ENCODE data around the gene CFP. TPM values are rescaled to one million over a fixed set of nuclear protein-coding genes. Genes with fewer than 3 reads are reported as not detected.

Gene CFP
- total RNA-seq, 1 experiment from 2014 or later: 2.0 TPM

DNA sequence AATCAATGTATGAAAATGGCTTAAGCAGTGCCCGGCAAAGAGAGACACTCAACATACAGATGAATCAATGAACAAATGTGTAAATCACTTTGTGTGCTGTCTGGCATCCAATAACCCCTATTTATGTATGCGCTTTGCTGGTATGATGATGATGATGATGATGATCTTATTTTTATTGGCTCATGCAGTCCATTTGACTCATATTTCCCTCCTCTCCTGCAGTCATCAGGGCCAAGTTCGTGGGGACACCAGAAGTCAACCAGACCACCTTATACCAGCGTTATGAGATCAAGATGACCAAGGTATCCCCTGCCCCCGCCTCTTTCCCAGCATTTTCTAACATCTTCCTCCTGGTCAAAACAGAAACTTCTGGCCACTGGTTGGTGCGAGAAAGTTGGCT, 45.0 kb downstream of the CFP start:
- H3K4me3 Mint-ChIP-seq: no peak overlapping the region
- ChIA-PET POLR2A (no interaction called here), CTCF (interaction anchor here (1.0 to 1.5 kb wide), 3 partner anchors 11 to 44 kb away, joined by 3 to 4 read pairs (median 4); no protein-coding TSS in a partner anchor)
- peaks cover 26% of the 10 kb centered on the region for H3K4me1 Mint-ChIP-seq
- ATAC-seq: no peak
- DNase-seq (ENCODE audit: low spot score): no peak
- no peaks in the 10 kb centered on the region; the same call in 1 of the 2 replicates for H3K27me3 Mint-ChIP-seq (ENCODE audit: low read depth)
- no peaks in the 10 kb centered on the region for H3K9me3 Mint-ChIP-seq
- H3K27ac Mint-ChIP-seq: no peak overlapping the region
- H3K36me3 Mint-ChIP-seq: no peaks in the 10 kb centered on the region
- TF ChIP-seq SP1 (CRISPR knock-in tag; conservative IDR thresholded peaks at IDR 0.05): no peak
- no peak for TF ChIP-seq FOXP1 (CRISPR knock-in tag; IDR thresholded peaks at IDR 0.05; ENCODE audit: borderline replicate concordance)
- TF ChIP-seq NFATC4 (CRISPR knock-in tag; IDR thresholded peaks at IDR 0.05): no peak
- TF ChIP-seq ZNF219 (CRISPR knock-in tag; IDR thresholded peaks at IDR 0.05; ENCODE audit: borderline replicate concordance): no peak

DNA sequence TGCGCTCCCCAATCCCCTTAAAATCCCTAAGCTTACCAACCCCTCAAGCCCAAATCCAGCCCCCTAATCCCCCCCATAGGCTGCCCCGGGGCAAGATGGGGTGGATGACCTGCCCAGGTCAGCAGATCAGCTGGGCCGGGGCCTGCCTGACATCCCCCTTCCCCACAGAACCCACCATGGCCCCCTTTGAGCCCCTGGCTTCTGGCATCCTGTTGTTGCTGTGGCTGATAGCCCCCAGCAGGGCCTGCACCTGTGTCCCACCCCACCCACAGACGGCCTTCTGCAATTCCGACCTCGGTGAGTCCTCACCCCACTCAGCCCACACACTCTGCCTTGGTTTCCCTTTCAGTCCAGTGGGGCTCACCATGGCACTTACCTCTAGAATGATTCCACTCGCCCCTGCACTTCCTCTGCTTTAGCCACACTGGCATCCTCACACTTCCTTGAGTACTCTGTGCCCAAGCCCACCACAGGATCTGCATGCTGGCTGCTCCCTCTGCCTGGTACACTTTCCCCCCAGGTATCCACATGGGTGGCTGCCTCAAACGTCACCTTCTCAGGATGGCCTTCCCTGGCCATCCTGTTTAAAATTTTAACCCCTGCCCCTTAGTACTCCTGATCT, 46.4 kb downstream of the CFP start:
- Mint-ChIP-seq H3K4me3 (peak overlapping the region; percentile 31; the same call in 1 of the 2 replicates), H3K9me3 (no peaks in the 10 kb centered on the region), H3K27ac (peak overlapping the region; percentile 38), H3K36me3 (no peaks in the 10 kb centered on the region), H3K4me1 (peaks cover 27% of the 10 kb centered on the region), H3K27me3 (ENCODE audit: low read depth) (no peaks in the 10 kb centered on the region; the same call in 1 of the 2 replicates)
- no peak for ATAC-seq
- POLR2A ChIA-PET: no interaction called here
- CTCF ChIA-PET: no interaction called here
- no peak for TF ChIP-seq RORB (CRISPR knock-in tag; IDR thresholded peaks at IDR 0.05)
- TF ChIP-seq EMX1 (CRISPR knock-in tag; IDR thresholded peaks at IDR 0.05): no peak
- TF ChIP-seq STAT6 (CRISPR knock-in tag; conservative IDR thresholded peaks at IDR 0.05; ENCODE audit: low read depth): no peak
- no peak for TF ChIP-seq MXD4 (CRISPR knock-in tag; IDR thresholded peaks at IDR 0.05; ENCODE audit: borderline replicate concordance)
- no peak for TF ChIP-seq PRDM15 (CRISPR knock-in tag; IDR thresholded peaks at IDR 0.05)
- no peak for TF ChIP-seq CREB1 (CRISPR knock-in tag; IDR thresholded peaks at IDR 0.05)
- TF ChIP-seq ZNF396 (CRISPR knock-in tag; IDR thresholded peaks at IDR 0.05; ENCODE audit: borderline replicate concordance): no peak
- TF ChIP-seq SP1 (CRISPR knock-in tag; conservative IDR thresholded peaks at IDR 0.05): no peak
- no peak for TF ChIP-seq NR1H2 (CRISPR knock-in tag; IDR thresholded peaks at IDR 0.05)
- TF ChIP-seq MYBL2 (CRISPR knock-in tag; IDR thresholded peaks at IDR 0.05): no peak
- no peak for TF ChIP-seq ZNF263 (CRISPR knock-in tag; IDR thresholded peaks at IDR 0.05; ENCODE audit: low read depth)
- no peak for DNase-seq (ENCODE audit: low spot score)

DNA sequence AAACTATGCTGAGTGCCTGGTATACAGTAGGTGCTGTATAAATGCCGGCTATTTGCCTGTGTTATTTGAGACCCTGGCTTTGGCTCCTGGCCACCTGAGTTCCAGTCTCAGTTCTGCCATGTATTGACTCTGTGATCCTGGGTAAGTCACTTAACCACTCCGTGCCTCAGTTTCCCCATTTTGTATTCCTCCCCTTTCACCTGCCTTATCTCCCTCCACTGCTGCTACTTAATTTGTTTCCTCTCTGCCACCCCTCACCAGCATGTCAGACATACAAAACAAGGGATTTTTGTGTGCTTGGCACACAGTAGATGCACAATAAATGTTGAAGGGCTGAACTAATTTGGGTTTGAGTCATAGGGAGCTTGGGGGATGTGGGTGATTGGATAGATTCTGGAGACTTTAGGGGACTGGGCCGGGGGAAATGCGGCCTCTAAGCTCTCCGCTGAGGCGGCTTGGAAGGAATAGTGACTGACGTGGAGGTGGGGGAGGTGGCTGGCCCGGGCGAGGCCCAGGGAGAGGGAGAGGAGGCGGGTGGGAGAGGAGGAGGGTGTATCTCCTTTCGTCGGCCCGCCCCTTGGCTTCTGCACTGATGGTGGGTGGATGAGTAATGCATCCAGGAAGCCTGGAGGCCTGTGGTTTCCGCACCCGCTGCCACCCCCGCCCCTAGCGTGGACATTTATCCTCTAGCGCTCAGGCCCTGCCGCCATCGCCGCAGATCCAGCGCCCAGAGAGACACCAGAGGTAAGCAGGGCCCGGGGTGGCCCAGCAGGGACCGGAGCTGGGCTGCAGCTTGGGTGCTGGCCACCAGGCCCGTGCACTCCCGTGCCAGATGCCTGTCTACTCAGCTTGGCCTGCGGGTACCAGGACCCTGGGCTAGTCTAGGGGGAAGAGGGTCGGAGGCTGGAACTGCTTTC, 47.7 kb downstream of the CFP start, which contains the start of gene TIMP1:
TSS of gene TIMP1 (plus strand) at position 706 of the 917 bp plus-strand sequence. CDS start 980 bp downstream, outside the sequence.
- peaks cover 32% of the 10 kb centered on the region for H3K4me1 Mint-ChIP-seq
- no peaks in the 10 kb centered on the region; the same call in 1 of the 2 replicates for H3K27me3 Mint-ChIP-seq (ENCODE audit: low read depth)
- POLR2A ChIA-PET: interaction anchor here (0.6 to 1.4 kb wide), 4 partner anchors 8 to 349 kb away, joined by 3 to 8 read pairs (median 3); no protein-coding TSS in a partner anchor
- H3K36me3 Mint-ChIP-seq: no peaks in the 10 kb centered on the region
- H3K27ac Mint-ChIP-seq: peak within 1 kb of the TSS; percentile 57
- DNase-seq (ENCODE audit: low spot score) (peak; percentile 75), ATAC-seq (peak; percentile 90)
- CTCF ChIA-PET: interaction anchor here (0.6 to 1.8 kb wide), 8 partner anchors 14 to 170 kb away, joined by 3 to 12 read pairs (median 4); no protein-coding TSS in a partner anchor
- no peaks in the 10 kb centered on the region for H3K9me3 Mint-ChIP-seq
- TF ChIP-seq ZMAT4 (CRISPR knock-in tag; IDR thresholded peaks at IDR 0.05): no peak
- peak within 1 kb of the TSS; percentile 59 for H3K4me3 Mint-ChIP-seq

All from WTC11 (cell line).